Astrocyte (in vitro differentiated cells and primary cell): ENCODE data around the gene NDUFS8. TPM values are rescaled to one million over a fixed set of nuclear protein-coding genes. Genes with fewer than 3 reads are reported as not detected.

ENCODE experiments used
- DNase-seq: peaks from one replicate; pipeline ENCODE4 v3.0.0-alpha.2; 2010; ENCODE audit warnings: low read depth
- FAIRE-seq: peaks from 2 replicates; lab custom pipeline; 2011; peaks lifted over from hg19 to GRCh38; lab: Jason Lieb, UNC
- H2AFZ ChIP-seq: 2 replicates; pipeline ENCODE4 v1.6.0; 2012; ENCODE audit warnings: low read depth, low read length, inconsistent platforms
- H3K27ac ChIP-seq: 2 replicates; pipeline ENCODE4 v1.5.1; 2011; ENCODE audit warnings: low read depth, low read length, inconsistent platforms
- H3K27me3 ChIP-seq: 2 replicates; pipeline ENCODE4 v1.6.0; 2011; ENCODE audit warnings: low read length, inconsistent platforms; ENCODE audit not compliant: insufficient read depth
- H3K36me3 ChIP-seq: 2 replicates; pipeline ENCODE4 v1.5.1; 2011; ENCODE audit warnings: low read length, inconsistent platforms; ENCODE audit not compliant: insufficient read depth
- H3K4me1 ChIP-seq: 2 replicates; pipeline ENCODE4 v1.5.1; 2011; ENCODE audit warnings: low read length, inconsistent platforms; ENCODE audit not compliant: insufficient read depth
- H3K4me2 ChIP-seq: 2 replicates; pipeline ENCODE4 v1.6.0; 2012; ENCODE audit warnings: low read length, inconsistent platforms
- H3K4me3 ChIP-seq: 2 replicates; pipeline ENCODE4 v1.5.1; 2011; ENCODE audit warnings: low read depth, mild to moderate bottlenecking, low read length, inconsistent platforms; ENCODE audit not compliant: insufficient read depth
- H3K79me2 ChIP-seq: 2 replicates; pipeline ENCODE4 v1.6.0; 2012; ENCODE audit warnings: mild to moderate bottlenecking, low read length, inconsistent platforms; ENCODE audit not compliant: insufficient read depth
- H3K9ac ChIP-seq: 2 replicates; pipeline ENCODE4 v1.6.0; 2012; ENCODE audit warnings: mild to moderate bottlenecking, low read length, inconsistent platforms
- H3K9me3 ChIP-seq: 2 replicates; pipeline ENCODE4 v1.5.1; 2012; ENCODE audit warnings: low read depth, mild to moderate bottlenecking, low read length, inconsistent platforms; ENCODE audit not compliant: insufficient read depth
- H4K20me1 ChIP-seq: 2 replicates; pipeline ENCODE4 v1.6.0; 2012; ENCODE audit warnings: low read length, inconsistent platforms; ENCODE audit not compliant: insufficient read depth
- H3K27ac Mint-ChIP-seq: one replicate; pipeline ENCODE4 v1.8.0; 2021; ENCODE audit warnings: mild to moderate bottlenecking, mixed read lengths; ENCODE audit not compliant: unreplicated experiment
- H3K27me3 Mint-ChIP-seq: one replicate; pipeline ENCODE4 v1.8.0; 2021; ENCODE audit warnings: low read depth, mixed read lengths; ENCODE audit not compliant: unreplicated experiment
- H3K36me3 Mint-ChIP-seq: one replicate; pipeline ENCODE4 v1.8.0; 2021; ENCODE audit warnings: low read depth, mixed read lengths; ENCODE audit not compliant: unreplicated experiment
- H3K4me1 Mint-ChIP-seq: one replicate; pipeline ENCODE4 v1.8.0; 2021; ENCODE audit warnings: low read depth, mixed read lengths; ENCODE audit not compliant: unreplicated experiment
- H3K4me3 Mint-ChIP-seq: one replicate; pipeline ENCODE4 v1.8.0; 2021; ENCODE audit warnings: mild to moderate bottlenecking, moderate library complexity, mixed read lengths; ENCODE audit not compliant: unreplicated experiment
- H3K9me3 Mint-ChIP-seq: one replicate; pipeline ENCODE4 v1.8.0; 2021; ENCODE audit warnings: mild to moderate bottlenecking, mixed read lengths; ENCODE audit not compliant: unreplicated experiment
- EZH2 ChIP-seq: IDR thresholded peaks from 2 replicates; pipeline ENCODE4 v1.6.1; 2012; ENCODE audit warnings: mild to moderate bottlenecking, low read length, inconsistent platforms; ENCODE audit not compliant: insufficient read depth
- total RNA-seq: library from RNA; stranded (reverse); gene quantifications from 2 replicates; pipeline ENCODE4 v1.2.1, GENCODE V29; 2021
- TF ChIP-seq, protein P1 (sequence below): IDR thresholded peaks from 2 replicates; pipeline ENCODE4 v1.5.1; 2011; ENCODE audit warnings: low read depth, mild to moderate bottlenecking, inconsistent platforms, low read length, moderate library complexity; ENCODE audit not compliant: insufficient read depth

NDUFS8 gene
- total RNA-seq, 1 donor from 2014 or later = 159 TPM

DNA sequence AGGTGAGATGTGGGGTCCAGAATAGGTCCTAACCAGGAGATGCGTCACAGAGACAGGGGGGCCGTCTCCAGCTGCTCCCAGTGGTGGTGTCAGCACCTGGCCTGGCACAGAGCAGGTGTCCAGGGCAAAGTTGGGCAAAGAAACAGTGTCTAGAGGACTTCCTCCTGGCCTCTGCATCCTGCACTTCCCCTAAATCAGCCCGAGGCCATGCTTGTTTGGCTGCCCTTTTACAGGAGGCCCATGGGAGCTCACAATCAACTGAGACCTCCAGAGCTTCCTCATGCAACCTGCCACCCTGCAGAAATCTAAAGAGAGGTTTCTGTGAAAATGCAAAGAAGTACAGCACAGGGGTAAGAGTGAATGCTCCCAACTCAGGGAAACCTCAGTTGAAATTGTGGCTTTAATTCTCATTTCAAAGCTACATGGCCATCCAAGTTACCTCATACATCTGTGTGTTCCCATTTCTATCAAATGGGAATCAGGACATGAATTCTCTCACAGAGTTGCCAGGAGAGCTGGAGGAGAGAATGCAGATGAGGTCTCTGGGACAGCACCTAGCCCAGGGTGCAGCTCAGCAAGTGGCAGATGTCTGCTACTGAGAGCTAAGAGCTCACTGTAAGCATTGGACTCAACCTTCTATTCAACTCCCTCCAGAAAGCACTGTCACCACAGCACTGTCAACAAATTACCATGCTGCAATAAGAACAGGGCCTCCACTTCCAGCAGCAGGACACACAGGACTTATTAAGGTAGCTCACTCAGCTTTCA, 41.0 kb downstream of the NDUFS8 start:
- Mint-ChIP-seq H3K27ac (no peak overlapping the region), H3K4me1 (peaks cover 8% of the 10 kb centered on the region), H3K27me3 (no peaks in the 10 kb centered on the region), H3K9me3 (no peaks in the 10 kb centered on the region), H3K36me3 (peaks cover 43% of the 10 kb centered on the region), H3K4me3 (no peak overlapping the region)
- Histone ChIP-seq H4K20me1 (no peaks in the 10 kb centered on the region), H3K79me2 (no peaks in the 10 kb centered on the region), H3K4me1 (no peaks in the 10 kb centered on the region), H3K27me3 (no peaks in the 10 kb centered on the region), H3K4me3 (no peak overlapping the region), H3K27ac (no peak overlapping the region), H3K36me3 (peaks cover 6% of the 10 kb centered on the region), H3K9ac (no peak overlapping the region), H3K9me3 (no peaks in the 10 kb centered on the region), H3K4me2 (no peak overlapping the region), H2AFZ (no peak overlapping the region)
- TF ChIP-seq, protein P1, sequence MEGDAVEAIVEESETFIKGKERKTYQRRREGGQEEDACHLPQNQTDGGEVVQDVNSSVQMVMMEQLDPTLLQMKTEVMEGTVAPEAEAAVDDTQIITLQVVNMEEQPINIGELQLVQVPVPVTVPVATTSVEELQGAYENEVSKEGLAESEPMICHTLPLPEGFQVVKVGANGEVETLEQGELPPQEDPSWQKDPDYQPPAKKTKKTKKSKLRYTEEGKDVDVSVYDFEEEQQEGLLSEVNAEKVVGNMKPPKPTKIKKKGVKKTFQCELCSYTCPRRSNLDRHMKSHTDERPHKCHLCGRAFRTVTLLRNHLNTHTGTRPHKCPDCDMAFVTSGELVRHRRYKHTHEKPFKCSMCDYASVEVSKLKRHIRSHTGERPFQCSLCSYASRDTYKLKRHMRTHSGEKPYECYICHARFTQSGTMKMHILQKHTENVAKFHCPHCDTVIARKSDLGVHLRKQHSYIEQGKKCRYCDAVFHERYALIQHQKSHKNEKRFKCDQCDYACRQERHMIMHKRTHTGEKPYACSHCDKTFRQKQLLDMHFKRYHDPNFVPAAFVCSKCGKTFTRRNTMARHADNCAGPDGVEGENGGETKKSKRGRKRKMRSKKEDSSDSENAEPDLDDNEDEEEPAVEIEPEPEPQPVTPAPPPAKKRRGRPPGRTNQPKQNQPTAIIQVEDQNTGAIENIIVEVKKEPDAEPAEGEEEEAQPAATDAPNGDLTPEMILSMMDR = no peak
- TF ChIP-seq EZH2 = no peak
- no peak for DNase-seq
- FAIRE-seq = no peak

DNA sequence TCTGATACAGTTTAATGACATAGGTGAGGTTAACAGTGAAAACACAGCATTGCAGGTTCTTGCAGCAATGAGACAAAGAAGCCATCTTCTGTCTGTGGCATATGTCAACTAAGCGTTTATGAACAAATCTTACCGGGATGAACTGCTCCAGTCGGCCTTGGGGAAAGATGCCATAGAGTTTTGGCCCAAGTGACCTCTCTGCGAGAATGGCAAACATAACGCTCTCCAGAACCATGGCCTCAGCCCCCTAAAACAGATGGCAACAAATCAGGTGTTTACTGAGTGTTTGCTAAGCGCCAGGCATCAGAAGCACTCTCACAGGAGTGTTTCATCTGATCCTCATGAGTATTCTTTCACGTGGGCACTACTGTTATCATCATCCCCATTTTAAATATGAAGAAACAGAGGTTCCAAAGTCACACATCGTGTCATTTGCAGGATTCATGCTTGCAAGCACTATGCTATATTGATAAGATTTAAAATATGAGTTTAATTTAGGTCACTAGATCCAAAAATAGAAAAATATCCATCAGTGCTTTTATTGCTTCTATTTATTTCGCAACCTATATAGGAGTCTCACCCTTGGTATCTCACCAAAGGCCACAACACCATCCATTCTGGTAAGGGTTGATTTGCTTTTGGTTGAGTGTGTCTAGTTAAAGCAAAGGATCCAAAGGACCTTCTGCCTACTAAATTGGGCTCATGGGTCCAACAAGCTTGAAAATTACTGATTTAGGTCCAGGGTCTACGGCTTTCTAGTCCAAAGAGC, 44.3 kb downstream of the NDUFS8 start:
- no peaks in the 10 kb centered on the region for H3K27me3 ChIP-seq
- no peaks in the 10 kb centered on the region for H3K79me2 ChIP-seq
- no peaks in the 10 kb centered on the region for H3K4me1 ChIP-seq
- FAIRE-seq (no peak), DNase-seq (no peak)
- H3K27ac Mint-ChIP-seq = no peak overlapping the region
- H3K9ac ChIP-seq = no peak overlapping the region
- H3K4me2 ChIP-seq = no peak overlapping the region
- H3K27ac ChIP-seq = no peak overlapping the region
- no peak overlapping the region for H3K4me3 ChIP-seq
- no peak overlapping the region for H2AFZ ChIP-seq
- peaks cover 6% of the 10 kb centered on the region for H3K36me3 ChIP-seq
- no peak for TF ChIP-seq EZH2
- TF ChIP-seq, protein P1 = no peak
- H4K20me1 ChIP-seq = no peaks in the 10 kb centered on the region
- peaks cover 38% of the 10 kb centered on the region for H3K36me3 Mint-ChIP-seq
- no peaks in the 10 kb centered on the region for H3K4me1 Mint-ChIP-seq
- no peaks in the 10 kb centered on the region for H3K9me3 Mint-ChIP-seq
- no peak overlapping the region for H3K4me3 Mint-ChIP-seq
- no peaks in the 10 kb centered on the region for H3K27me3 Mint-ChIP-seq
- no peaks in the 10 kb centered on the region for H3K9me3 ChIP-seq
